H1 (cell line): ENCODE measurements around the gene TMEM170A. TPM values are rescaled to one million over a fixed set of nuclear protein-coding genes. Genes with fewer than 3 reads are reported as not detected.
"Not testable (repeated sequence)": the region's sequence is repeated elsewhere in the genome, so short reads cannot be mapped to it uniquely, and the experiment has no call there.

Source experiments
- CTCF ChIA-PET: fragments of 300-600 bp; sonication (Branson Sonifier 250); formaldehyde crosslinking; loops from one replicate; lab custom pipeline; 2021; ENCODE audit not compliant: partially characterized antibody; lab: Charles Lee
- POLR2A ChIA-PET: fragments of 300-600 bp; sonication (Branson Sonifier 250); formaldehyde crosslinking; loops from one replicate; lab custom pipeline; 2021; ENCODE audit warnings: inconsistent platforms; ENCODE audit not compliant: partially characterized antibody; lab: Charles Lee
- DNase-seq, 2 experiments: peaks; one replicate each; pipeline versions ENCODE4 v3.0.0 to v3.0.0-alpha.2; 2010 to 2022; ENCODE audit warnings: low spot score in 2 of 2, low read depth in 1 of 2, mixed read lengths in 1 of 2
- FAIRE-seq: peaks from 2 replicates; lab custom pipeline; 2011; peaks lifted over from hg19 to GRCh38; lab: Jason Lieb, UNC
- H2AFZ ChIP-seq: 2 replicates; pipeline ENCODE4 v1.8.1; 2012; ENCODE audit warnings: low read length, inconsistent platforms
- H2AK5ac ChIP-seq: 2 replicates; pipeline ENCODE4 v1.6.1; 2013; ENCODE audit warnings: low read depth, low read length
- H2BK120ac ChIP-seq: replicated peaks from 2 replicates; pipeline ENCODE3; 2013; ENCODE audit warnings: low read depth, low read length, inconsistent platforms
- H2BK12ac ChIP-seq: 2 replicates; pipeline ENCODE4 v1.6.1; 2013; ENCODE audit warnings: low read depth, low read length
- H2BK15ac ChIP-seq: 2 replicates; pipeline ENCODE4 v1.6.1; 2013; ENCODE audit warnings: low read length
- H2BK20ac ChIP-seq: 2 replicates; pipeline ENCODE4 v1.6.1; 2013; ENCODE audit warnings: low read length
- H2BK5ac ChIP-seq: 2 replicates; pipeline ENCODE4 v1.6.1; 2013; ENCODE audit warnings: low read depth, low read length
- H3K14ac ChIP-seq: 2 replicates; pipeline ENCODE4 v1.6.1; 2013; ENCODE audit warnings: inconsistent platforms; ENCODE audit not compliant: insufficient read length
- H3K18ac ChIP-seq: 2 replicates; pipeline ENCODE4 v1.6.1; 2013; ENCODE audit warnings: low read length; ENCODE audit errors: extremely low read depth
- H3K23ac ChIP-seq: 2 replicates; pipeline ENCODE4 v1.6.1; 2013; ENCODE audit warnings: inconsistent platforms; ENCODE audit not compliant: insufficient read length
- H3K23me2 ChIP-seq: 2 replicates; pipeline ENCODE4 v1.6.1; 2013; ENCODE audit warnings: low read depth, low read length
- H3K27ac ChIP-seq: 2 replicates; pipeline ENCODE4 v1.6.1; 2011; ENCODE audit warnings: low read depth, low read length, inconsistent platforms
- H3K27me3 ChIP-seq, 4 experiments: replicated peaks in 1 of 4; 1 replicate in 1 of 4; 2 replicates in 3 of 4; pipeline versions ENCODE4 v1.6.1 to v1.8.1; 2011 to 2013; ENCODE audit warnings: low read length in 3 of 4, mild to moderate bottlenecking in 3 of 4, inconsistent platforms in 2 of 4, mixed read lengths in 2 of 4, moderate library complexity in 1 of 4; ENCODE audit not compliant: control insufficient read depth in 3 of 4, insufficient read depth in 3 of 4; ENCODE audit errors: extremely low read depth in 1 of 4
- H3K36me3 ChIP-seq, 4 experiments: 2 replicates each; pipeline versions ENCODE4 v1.6.1 to v1.8.1; 2011 to 2013; ENCODE audit warnings: mild to moderate bottlenecking in 4 of 4, low read length in 3 of 4, moderate library complexity in 2 of 4, control low read depth in 1 of 4, inconsistent platforms in 1 of 4; ENCODE audit not compliant: insufficient read depth in 4 of 4, control insufficient read depth in 2 of 4
- H3K4ac ChIP-seq: replicated peaks from 2 replicates; pipeline ENCODE3; 2013; ENCODE audit warnings: low read length, low read depth, mixed read lengths, inconsistent platforms; ENCODE audit not compliant: insufficient read length
- H3K4me1 ChIP-seq, 4 experiments: replicated peaks in 1 of 4; 1 replicate in 1 of 4; 2 replicates in 3 of 4; pipeline versions ENCODE4 v1.6.1 to v1.8.1; 2011 to 2013; ENCODE audit warnings: low read length in 3 of 4, inconsistent platforms in 2 of 4, mixed read lengths in 1 of 4; ENCODE audit not compliant: insufficient read depth in 4 of 4, control insufficient read depth in 3 of 4
- H3K4me2 ChIP-seq, 2 experiments: 2 replicates each; pipeline versions ENCODE4 v1.6.1 to v1.8.1; 2011 to 2013; ENCODE audit warnings: low read depth in 2 of 2, low read length in 2 of 2, control low read depth in 1 of 2, inconsistent platforms in 1 of 2, mild to moderate bottlenecking in 1 of 2; ENCODE audit not compliant: insufficient read depth in 1 of 2
- H3K4me3 ChIP-seq, 4 experiments: fragments of 200-600, 300-600 bp in 1 of 4; sonication (generic), shearing (Covaris generic), sonication (Bioruptor Twin) in 1 of 4; 2 replicates each; pipeline versions ENCODE4 v1.5.1 to v1.8.1; 2011 to 2016; ENCODE audit warnings: low read length in 4 of 4, low read depth in 3 of 4, control low read depth in 2 of 4, inconsistent platforms in 2 of 4, mild to moderate bottlenecking in 2 of 4, mixed read lengths in 1 of 4, moderate library complexity in 1 of 4; ENCODE audit not compliant: insufficient read depth in 2 of 4; ENCODE audit errors: extremely low read depth in 1 of 4
- H3K56ac ChIP-seq: replicated peaks from 2 replicates; pipeline ENCODE3; 2013; ENCODE audit warnings: low read depth, mild to moderate bottlenecking, mixed read lengths, low read length, inconsistent platforms; ENCODE audit not compliant: insufficient read length
- H3K79me1 ChIP-seq: 2 replicates; pipeline ENCODE4 v1.6.1; 2013; ENCODE audit warnings: low read depth, low read length, control low read depth
- H3K79me2 ChIP-seq, 2 experiments: 2 replicates each; pipeline versions ENCODE4 v1.6.1 to v1.8.1; 2012 to 2013; ENCODE audit warnings: low read length in 2 of 2, mild to moderate bottlenecking in 2 of 2, inconsistent platforms in 1 of 2; ENCODE audit not compliant: insufficient read depth in 2 of 2, control insufficient read depth in 1 of 2
- H3K9ac ChIP-seq, 4 experiments: replicated peaks in 1 of 4; 1 replicate in 1 of 4; 2 replicates in 3 of 4; pipeline versions ENCODE4 v1.6.1 to v1.8.1; 2011 to 2013; ENCODE audit warnings: low read depth in 3 of 4, low read length in 3 of 4, control low read depth in 2 of 4, mild to moderate bottlenecking in 2 of 4, moderate library complexity in 2 of 4, inconsistent platforms in 1 of 4; ENCODE audit errors: extremely low read depth in 1 of 4
- H3K9me3 ChIP-seq, 2 experiments: 2 replicates each; pipeline versions ENCODE4 v1.6.1 to v1.8.1; 2012 to 2013; ENCODE audit warnings: mild to moderate bottlenecking in 2 of 2, moderate library complexity in 2 of 2, control low read depth in 1 of 2, inconsistent platforms in 1 of 2, low read depth in 1 of 2, low read length in 1 of 2, mixed read lengths in 1 of 2; ENCODE audit not compliant: insufficient read depth in 2 of 2
- H4K20me1 ChIP-seq, 2 experiments: replicated peaks in 1 of 2; 2 replicates each; pipeline versions ENCODE3 to v1.8.1; 2011 to 2013; ENCODE audit warnings: inconsistent platforms in 2 of 2, low read length in 2 of 2, mild to moderate bottlenecking in 1 of 2; ENCODE audit not compliant: insufficient read depth in 2 of 2, control insufficient read depth in 1 of 2
- H4K5ac ChIP-seq: 2 replicates; pipeline ENCODE4 v1.6.1; 2013; ENCODE audit warnings: low read length, low read depth, mixed read lengths, inconsistent platforms; ENCODE audit not compliant: insufficient read length
- H4K8ac ChIP-seq: 2 replicates; pipeline ENCODE4 v1.8.0; 2013; ENCODE audit warnings: mild to moderate bottlenecking, moderate library complexity, low read length, inconsistent platforms; ENCODE audit not compliant: insufficient read depth; ENCODE audit errors: extremely low read depth
- H4K91ac ChIP-seq: replicated peaks from 2 replicates; pipeline ENCODE3; 2013; ENCODE audit warnings: low read length, mixed read lengths, inconsistent platforms; ENCODE audit not compliant: insufficient read length
- whole genome bisulfite sequencing, 2 experiments: shearing (Covaris generic) in 1 of 2; methylation state at CpG; one replicate each; pipeline versions ENCODE4 v1.1.6 to v1.1.7; 2013 to 2015; ENCODE audit warnings: low lambda C conversion rate in 2 of 2, mixed read lengths in 2 of 2, inconsistent platforms in 1 of 2, low coverage in 1 of 2, missing lambda C conversion rate in 1 of 2; ENCODE audit not compliant: insufficient replicate concordance in 2 of 2, insufficient coverage in 1 of 2, insufficient read length in 1 of 2; ENCODE audit errors: extremely low coverage in 1 of 2, missing lambda C conversion rate in 1 of 2; 5-methylcytosine and 5-hydroxymethylcytosine counted together
- polyA plus RNA-seq, 7 experiments: library from polyadenylated mRNA; depleted of rRNA in 3 of 7; stranded (reverse) in 5 of 7; unstranded in 2 of 7; fragments of >200 nt in 5 of 7; fragments of 200-250 nt in 2 of 7; gene quantifications; 1 replicate in 5 of 7; 2 replicates in 1 of 7; 4 replicates in 1 of 7; pipeline versions ENCODE4 v1.2.1 to v1.2.3, GENCODE V29; 2011 to 2013; ENCODE audit warnings: missing spikeins in 2 of 7, mixed read lengths in 2 of 7
- total RNA-seq: library from RNA; stranded (reverse); fragmentation: NEBNext Ultra II Directional; extraction: Animal tissue kit (Norgen Biotek cat#: 25700); gene quantifications from 2 replicates; pipeline ENCODE4 v1.2.1, GENCODE V29; 2021

The TMEM170A gene
- total and polyA plus RNA-seq, 2 of the 8 experiments (the other 6 are each of a cell fraction or from before 2014, with no cell fraction given), result 22.9 to 56.6 TPM

DNA sequence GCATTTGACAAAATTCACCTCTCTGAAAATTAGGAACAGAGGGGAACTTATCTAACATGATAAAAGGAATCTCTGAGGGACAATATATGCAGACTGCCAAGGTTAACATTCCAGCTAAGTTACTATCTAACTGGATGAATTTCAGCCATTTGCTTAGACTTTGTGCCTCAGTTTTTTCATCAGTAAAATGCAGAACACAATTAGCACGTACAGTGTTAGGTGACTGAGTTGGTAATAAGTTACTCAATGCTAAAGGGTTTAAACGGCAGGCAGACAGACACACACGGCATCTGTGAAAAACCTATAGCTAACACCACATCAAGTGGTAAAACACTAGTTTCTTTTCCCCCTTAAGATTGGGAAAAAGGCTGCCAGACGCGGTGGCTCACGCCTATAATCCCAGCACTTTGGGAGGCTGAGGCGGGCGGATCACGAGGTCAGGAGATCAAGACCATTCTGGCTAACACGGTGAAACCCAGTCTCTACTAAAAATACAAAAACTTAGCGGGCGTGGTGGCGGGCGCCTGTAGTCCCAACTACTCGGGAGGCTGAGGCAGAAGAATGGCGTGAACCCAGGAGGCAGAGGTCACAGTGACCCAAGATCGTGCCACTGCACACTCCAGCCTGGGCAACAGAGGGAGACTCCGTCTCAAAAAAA lies 40.3 kb downstream of the TMEM170A start:
- not testable (repeated sequence) for H3K27me3 ChIP-seq, H2BK5ac ChIP-seq, FAIRE-seq, H2BK120ac ChIP-seq, H2BK15ac ChIP-seq, H3K56ac ChIP-seq, H2BK20ac ChIP-seq, H3K4ac ChIP-seq, H3K27ac ChIP-seq, H3K4me3 ChIP-seq, H3K23ac ChIP-seq, H4K20me1 ChIP-seq, H2BK12ac ChIP-seq, H3K14ac ChIP-seq, H3K79me1 ChIP-seq, H4K5ac ChIP-seq, H2AFZ ChIP-seq, H4K91ac ChIP-seq, H3K4me1 ChIP-seq, H2AK5ac ChIP-seq, H3K4me2 ChIP-seq, H3K9me3 ChIP-seq, H4K8ac ChIP-seq, H3K23me2 ChIP-seq, H3K36me3 ChIP-seq, H3K18ac ChIP-seq, DNase-seq
- Histone ChIP-seq H3K9ac (peak overlapping the region in 1 of 4 experiments; percentile 43; a peak in 1 of 7 replicates), H3K79me2 (peaks cover 6 to 91% of the 10 kb centered on the region in 2 experiments; a peak in 3 of 4 replicates)
- WGBS, 2 experiments, result 91% methylated on average over 16 of the region's 18 CpGs; no CpG with 5 or more reads in 1 of the 2 experiments
- ChIA-PET POLR2A (interaction anchor here (3.9 kb wide), 1 partner anchor 10 kb away, joined by 34 read pairs; the partner anchor contains the start of gene CFDP1), CTCF (interaction anchor here (0.9 to 1.1 kb wide), 2 partner anchors 10 to 31 kb away, joined by 3 to 4 read pairs; partner anchors contain the start of gene CFDP1)
